Ishikawa (cell line): ENCODE measurements around the gene MAGI2.

Experiments used
- EP300 ChIP-seq: IDR thresholded peaks from 2 replicates; pipeline ENCODE4 v1.6.1; 2012; ENCODE audit warnings: borderline replicate concordance
- FOXM1 ChIP-seq: IDR thresholded peaks from 2 replicates; pipeline ENCODE4 v1.6.1; 2012; ENCODE audit warnings: low read depth, borderline replicate concordance
- TAF1 ChIP-seq: IDR thresholded peaks from 2 replicates; pipeline ENCODE4 v1.6.1; 2012; ENCODE audit warnings: low read depth, mild to moderate bottlenecking
- TEAD4 ChIP-seq: IDR thresholded peaks from 2 replicates; pipeline ENCODE4 v1.6.1; 2012
- TF ChIP-seq, protein P1 (sequence below): IDR thresholded peaks from 2 replicates; pipeline ENCODE4 v1.6.1; 2012; ENCODE audit warnings: low read depth, mild to moderate bottlenecking

DNA sequence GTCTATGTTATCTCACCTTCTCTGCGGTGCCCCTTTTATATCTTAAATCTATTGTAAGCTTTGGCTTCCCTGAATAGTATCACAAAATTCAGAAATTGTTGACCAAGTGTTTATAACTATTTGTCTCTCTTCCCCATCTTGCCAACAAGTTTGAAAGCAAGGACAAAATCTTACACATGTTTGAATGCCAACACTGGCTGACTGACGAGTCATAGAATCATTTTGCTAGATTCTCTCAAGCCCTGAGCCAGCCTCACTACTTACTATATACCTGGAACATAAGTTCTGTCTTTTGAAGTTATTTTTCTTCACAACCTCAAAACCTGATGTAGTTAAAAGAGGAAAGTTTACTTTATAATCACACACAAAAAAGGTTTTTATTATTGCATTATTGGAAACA is 954.2 kb downstream of the MAGI2 start:
- TF ChIP-seq TAF1 (no peak), FOXM1 (no peak), EP300 (no peak), TEAD4 (no peak)
- TF ChIP-seq, protein P1, sequence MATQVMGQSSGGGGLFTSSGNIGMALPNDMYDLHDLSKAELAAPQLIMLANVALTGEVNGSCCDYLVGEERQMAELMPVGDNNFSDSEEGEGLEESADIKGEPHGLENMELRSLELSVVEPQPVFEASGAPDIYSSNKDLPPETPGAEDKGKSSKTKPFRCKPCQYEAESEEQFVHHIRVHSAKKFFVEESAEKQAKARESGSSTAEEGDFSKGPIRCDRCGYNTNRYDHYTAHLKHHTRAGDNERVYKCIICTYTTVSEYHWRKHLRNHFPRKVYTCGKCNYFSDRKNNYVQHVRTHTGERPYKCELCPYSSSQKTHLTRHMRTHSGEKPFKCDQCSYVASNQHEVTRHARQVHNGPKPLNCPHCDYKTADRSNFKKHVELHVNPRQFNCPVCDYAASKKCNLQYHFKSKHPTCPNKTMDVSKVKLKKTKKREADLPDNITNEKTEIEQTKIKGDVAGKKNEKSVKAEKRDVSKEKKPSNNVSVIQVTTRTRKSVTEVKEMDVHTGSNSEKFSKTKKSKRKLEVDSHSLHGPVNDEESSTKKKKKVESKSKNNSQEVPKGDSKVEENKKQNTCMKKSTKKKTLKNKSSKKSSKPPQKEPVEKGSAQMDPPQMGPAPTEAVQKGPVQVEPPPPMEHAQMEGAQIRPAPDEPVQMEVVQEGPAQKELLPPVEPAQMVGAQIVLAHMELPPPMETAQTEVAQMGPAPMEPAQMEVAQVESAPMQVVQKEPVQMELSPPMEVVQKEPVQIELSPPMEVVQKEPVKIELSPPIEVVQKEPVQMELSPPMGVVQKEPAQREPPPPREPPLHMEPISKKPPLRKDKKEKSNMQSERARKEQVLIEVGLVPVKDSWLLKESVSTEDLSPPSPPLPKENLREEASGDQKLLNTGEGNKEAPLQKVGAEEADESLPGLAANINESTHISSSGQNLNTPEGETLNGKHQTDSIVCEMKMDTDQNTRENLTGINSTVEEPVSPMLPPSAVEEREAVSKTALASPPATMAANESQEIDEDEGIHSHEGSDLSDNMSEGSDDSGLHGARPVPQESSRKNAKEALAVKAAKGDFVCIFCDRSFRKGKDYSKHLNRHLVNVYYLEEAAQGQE, result no peak
